HG02571 (cell line): ENCODE data around the gene C19orf25.

ENCODE experiments used
- ATAC-seq: cut with Tn5 transposase; IDR thresholded peaks from one replicate; pipeline ENCODE4 v1.9.1; 2021; ENCODE audit warnings: mild to moderate bottlenecking, moderate library complexity; ENCODE audit not compliant: unreplicated experiment

The C19orf25 gene

GRCh38 chr19:1466461-1467214, 12.4 kb downstream of the C19orf25 start:
- no peak for ATAC-seq

GRCh38 chr19:1466018-1466460, 13.0 kb downstream of the C19orf25 start:
- ATAC-seq, result no peak

GRCh38 chr19:1465191-1466016, 13.6 kb downstream of the C19orf25 start:
- no peak for ATAC-seq

GRCh38 chr19:1461862-1462261, 17.2 kb downstream of the C19orf25 start:
- no peak for ATAC-seq

- no peak for ATAC-seq
These were observed 18.7 kb downstream of the C19orf25 start for GRCh38 chr19:1460033-1460995.

GRCh38 chr19:1459479-1459878, 19.5 kb downstream of the C19orf25 start:
- no peak for ATAC-seq

- no peak for ATAC-seq
These were observed 21.1 kb downstream of the C19orf25 start for GRCh38 chr19:1457892-1458291.

- no peak for ATAC-seq
These were observed 21.8 kb downstream of the C19orf25 start for GRCh38 chr19:1457031-1457739.

- no peak for ATAC-seq
These were observed 22.7 kb downstream of the C19orf25 start for GRCh38 chr19:1456121-1456900.

- no peak for ATAC-seq
These were observed 23.5 kb downstream of the C19orf25 start for GRCh38 chr19:1455336-1456120.

- ATAC-seq, result no peak
These were observed 24.0 kb downstream of the C19orf25 start for GRCh38 chr19:1455002-1455335.

- no peak for ATAC-seq
These were observed 25.3 kb downstream of the C19orf25 start for GRCh38 chr19:1453525-1454364.

- no peak for ATAC-seq
These were observed 26.1 kb downstream of the C19orf25 start for GRCh38 chr19:1452802-1453524.

- ATAC-seq, result no peak
These were observed 26.9 kb downstream of the C19orf25 start for GRCh38 chr19:1451916-1452801.

GRCh38 chr19:1450735-1451731, 28.0 kb downstream of the C19orf25 start:
- ATAC-seq, result no peak
